Endothelial cell of umbilical vein (primary cell): ENCODE measurements around the gene LAP3. TPM values are rescaled to one million over a fixed set of nuclear protein-coding genes. Genes with fewer than 3 reads are reported as not detected.
A peak's percentile ranks its signal among the peaks of the same experiment; 100 is the strongest.

Experiments used
- BruUV-seq: library from RNA; stranded (reverse); fragments of 400-500 nt; replicated peaks from 2 replicates; lab custom pipeline; 2021; lab: Mats Ljungman, UMichigan
- CTCF ChIA-PET: fragments of 300-600, 350-600 bp; sonication (Branson Sonifier 250); formaldehyde crosslinking; loops from one replicate; lab custom pipeline; 2021; ENCODE audit warnings: antibody characterized with exemption, inconsistent platforms; lab: Charles Lee
- POLR2A ChIA-PET: fragments of 300-600, 350-600 bp; sonication (Branson Sonifier 250); formaldehyde crosslinking; loops from one replicate; lab custom pipeline; 2021; ENCODE audit warnings: antibody characterized with exemption, inconsistent platforms; lab: Charles Lee
- DNase-seq: peaks from one replicate; pipeline ENCODE4 v3.0.0-alpha.2; 2011; ENCODE audit warnings: low read depth, low spot score
- FAIRE-seq: peaks from 2 replicates; lab custom pipeline; 2011; peaks lifted over from hg19 to GRCh38; lab: Jason Lieb, UNC
- H2AFZ ChIP-seq: 2 replicates; pipeline ENCODE4 v1.6.0; 2012; ENCODE audit warnings: low read depth, low read length, control low read depth, inconsistent platforms
- H3K27ac ChIP-seq: 2 replicates; pipeline ENCODE4 v1.5.1; 2011; ENCODE audit warnings: low read depth, mild to moderate bottlenecking, control low read depth, low read length, moderate library complexity; ENCODE audit not compliant: insufficient read depth
- H3K27me3 ChIP-seq, 2 experiments: 2 replicates each; pipeline versions ENCODE4 v1.6.0 to v1.6.1; 2011; ENCODE audit warnings: low read length in 2 of 2, mixed read lengths in 1 of 2; ENCODE audit not compliant: control insufficient read depth in 2 of 2, insufficient read depth in 2 of 2
- H3K36me3 ChIP-seq, 2 experiments: 2 replicates in 1 of 2; 3 replicates in 1 of 2; pipeline ENCODE4 v1.5.1; 2011; ENCODE audit warnings: low read length in 2 of 2, mild to moderate bottlenecking in 1 of 2, moderate library complexity in 1 of 2; ENCODE audit not compliant: control insufficient read depth in 2 of 2, insufficient read depth in 2 of 2; ENCODE audit errors: extremely low read depth in 1 of 2
- H3K4me1 ChIP-seq: 3 replicates; pipeline ENCODE4 v1.5.1; 2011; ENCODE audit warnings: mild to moderate bottlenecking, low read length; ENCODE audit not compliant: control insufficient read depth, insufficient read depth; ENCODE audit errors: extremely low read depth
- H3K4me2 ChIP-seq: 2 replicates; pipeline ENCODE4 v1.6.1; 2011; ENCODE audit warnings: low read length, control low read depth, mixed read lengths; ENCODE audit not compliant: insufficient read depth
- H3K4me3 ChIP-seq, 3 experiments: fragments of 200-600 bp in 1 of 3; sonication (generic), shearing (Covaris generic) in 1 of 3; replicated peaks in 1 of 3; 2 replicates each; pipeline ENCODE4 v1.5.1; 2011 to 2016; ENCODE audit warnings: control low read depth in 3 of 3, low read length in 3 of 3, mild to moderate bottlenecking in 2 of 3, inconsistent platforms in 1 of 3, low read depth in 1 of 3, moderate library complexity in 1 of 3; ENCODE audit not compliant: insufficient read depth in 1 of 3
- H3K79me2 ChIP-seq: 2 replicates; pipeline ENCODE4 v1.6.0; 2012; ENCODE audit warnings: low read length, inconsistent platforms; ENCODE audit not compliant: control insufficient read depth, insufficient read depth
- H3K9ac ChIP-seq: replicated peaks from 2 replicates; pipeline ENCODE3; 2011; ENCODE audit warnings: low read length, control low read depth; ENCODE audit not compliant: insufficient read depth; ENCODE audit errors: extremely low read depth
- H3K9me1 ChIP-seq: replicated peaks from 3 replicates; pipeline ENCODE4 v1.6.0; 2011; ENCODE audit warnings: mild to moderate bottlenecking, low read length; ENCODE audit not compliant: control insufficient read depth, insufficient read depth; ENCODE audit errors: extremely low read depth
- H3K9me3 ChIP-seq: replicated peaks from 2 replicates; pipeline ENCODE4 v1.5.1; 2012; ENCODE audit warnings: low read length, inconsistent platforms; ENCODE audit not compliant: control insufficient read depth, insufficient read depth
- H4K20me1 ChIP-seq: replicated peaks from 2 replicates; pipeline ENCODE3; 2011; ENCODE audit warnings: mild to moderate bottlenecking, low read length; ENCODE audit not compliant: control insufficient read depth, insufficient read depth; ENCODE audit errors: extremely low read depth
- EZH2 ChIP-seq: IDR thresholded peaks from 2 replicates; pipeline ENCODE4 v1.6.1; 2012; ENCODE audit warnings: borderline replicate concordance, low read depth, mild to moderate bottlenecking, moderate library complexity, low read length, inconsistent platforms; ENCODE audit not compliant: severe bottlenecking
- FOS ChIP-seq: IDR thresholded peaks from 2 replicates; pipeline ENCODE4 v1.6.1; 2011; ENCODE audit warnings: mild to moderate bottlenecking, low read length, moderate library complexity, borderline replicate concordance; ENCODE audit not compliant: insufficient read depth
- GATA2 ChIP-seq: IDR thresholded peaks from 2 replicates; pipeline ENCODE4 v1.7.0; 2011; ENCODE audit warnings: low read depth, mild to moderate bottlenecking, moderate library complexity, mixed read lengths, low read length; ENCODE audit not compliant: insufficient read length, insufficient read depth
- JUN ChIP-seq: IDR thresholded peaks from 2 replicates; pipeline ENCODE4 v1.6.1; 2011; ENCODE audit warnings: borderline replicate concordance, low read depth; ENCODE audit not compliant: insufficient read length, insufficient read depth
- MAX ChIP-seq: IDR thresholded peaks from 2 replicates; pipeline ENCODE4 v1.6.1; 2011; ENCODE audit not compliant: insufficient read depth, insufficient read length
- MYC ChIP-seq: IDR thresholded peaks from one replicate; pipeline ENCODE4 v1.6.1; 2011; ENCODE audit warnings: mild to moderate bottlenecking, low read depth, low read length
- POLR2A ChIP-seq: IDR thresholded peaks from 2 replicates; pipeline ENCODE4 v1.6.1; 2012; ENCODE audit warnings: low read depth, mild to moderate bottlenecking, control low read depth, low read length
- POLR2AphosphoS5 ChIP-seq: IDR thresholded peaks from 2 replicates; pipeline ENCODE4 v1.6.1; 2012; ENCODE audit warnings: low read depth, mild to moderate bottlenecking, control low read depth, low read length, moderate library complexity; ENCODE audit not compliant: insufficient read depth
- dilution Hi-C: fragments of 300-500 bp; cut with MboI; formaldehyde crosslinking; loops from one replicate; pipeline ENCODE4 v1.15.0; 2019; ENCODE audit warnings: low sequenced_read_pairs; ENCODE audit not compliant: extremely low pct_ligation_motif_present
- intact Hi-C: fragments of 100-400 bp; cut with micrococcal nuclease; formaldehyde crosslinking; loops from one replicate; pipeline ENCODE4 v1.10.0; 2022
- polyA plus RNA-seq, 4 experiments: library from polyadenylated mRNA; depleted of rRNA in 3 of 4; stranded (reverse) in 3 of 4; unstranded in 1 of 4; fragments of >200 nt; gene quantifications; 2 replicates each; pipeline versions ENCODE4 v1.2.1 to v1.2.3, GENCODE V29; 2011 to 2012; ENCODE audit warnings: missing spikeins in 1 of 4
- total RNA-seq: library from RNA; stranded (reverse); gene quantifications from 2 replicates; pipeline ENCODE4 v1.2.3, GENCODE V29; 2021
- TF ChIP-seq, protein P1 (sequence below), 2 donors: IDR thresholded peaks; 1 replicate in 1 of 2; 2 replicates in 1 of 2; pipeline ENCODE4 v1.5.1; 2011; ENCODE audit warnings: low read length in 2 of 2, mild to moderate bottlenecking in 2 of 2, moderate library complexity in 2 of 2, control low read depth in 1 of 2, inconsistent platforms in 1 of 2, low read depth in 1 of 2; ENCODE audit not compliant: insufficient read depth in 1 of 2; ENCODE audit errors: extremely low read depth in 1 of 2

The LAP3 gene
- total and polyA plus RNA-seq, 2 donors (not counting 3 experiments of a cell fraction or from before 2014, with no cell fraction given) = 82.4 to 94.8 TPM

DNA sequence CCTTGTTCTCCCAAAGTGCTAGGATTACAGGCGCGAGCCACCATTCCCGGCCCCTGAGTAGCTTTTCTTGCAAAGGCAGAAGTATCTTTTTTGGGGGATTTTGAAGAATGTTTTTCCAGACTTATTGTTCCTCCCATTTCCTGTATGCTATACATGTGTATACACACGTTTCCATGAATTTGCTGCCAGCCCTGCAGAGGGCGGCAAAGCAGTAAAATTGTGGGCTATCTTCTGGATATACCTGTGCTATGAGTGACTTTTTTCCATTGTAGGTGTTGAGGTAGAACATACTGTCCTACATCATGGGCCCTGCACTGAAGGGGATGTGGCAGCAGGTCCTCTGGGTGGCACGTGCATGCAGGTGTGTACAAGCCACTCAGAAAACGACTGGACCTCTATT, 20.5 kb downstream of the LAP3 start:
- FAIRE-seq (peak; percentile 46), DNase-seq (peak; percentile 48)
- no peak overlapping the region for H3K27ac ChIP-seq
- no peaks in the 10 kb centered on the region for H3K4me1 ChIP-seq
- H3K4me3 ChIP-seq = no peak overlapping the region
- BruUV-seq = no TSS peak
- H3K9me1 ChIP-seq = no peaks in the 10 kb centered on the region
- H3K9ac ChIP-seq = no peak overlapping the region
- H3K79me2 ChIP-seq = no peaks in the 10 kb centered on the region
- H4K20me1 ChIP-seq = no peaks in the 10 kb centered on the region
- no peak for TF ChIP-seq POLR2A
- TF ChIP-seq, protein P1, sequence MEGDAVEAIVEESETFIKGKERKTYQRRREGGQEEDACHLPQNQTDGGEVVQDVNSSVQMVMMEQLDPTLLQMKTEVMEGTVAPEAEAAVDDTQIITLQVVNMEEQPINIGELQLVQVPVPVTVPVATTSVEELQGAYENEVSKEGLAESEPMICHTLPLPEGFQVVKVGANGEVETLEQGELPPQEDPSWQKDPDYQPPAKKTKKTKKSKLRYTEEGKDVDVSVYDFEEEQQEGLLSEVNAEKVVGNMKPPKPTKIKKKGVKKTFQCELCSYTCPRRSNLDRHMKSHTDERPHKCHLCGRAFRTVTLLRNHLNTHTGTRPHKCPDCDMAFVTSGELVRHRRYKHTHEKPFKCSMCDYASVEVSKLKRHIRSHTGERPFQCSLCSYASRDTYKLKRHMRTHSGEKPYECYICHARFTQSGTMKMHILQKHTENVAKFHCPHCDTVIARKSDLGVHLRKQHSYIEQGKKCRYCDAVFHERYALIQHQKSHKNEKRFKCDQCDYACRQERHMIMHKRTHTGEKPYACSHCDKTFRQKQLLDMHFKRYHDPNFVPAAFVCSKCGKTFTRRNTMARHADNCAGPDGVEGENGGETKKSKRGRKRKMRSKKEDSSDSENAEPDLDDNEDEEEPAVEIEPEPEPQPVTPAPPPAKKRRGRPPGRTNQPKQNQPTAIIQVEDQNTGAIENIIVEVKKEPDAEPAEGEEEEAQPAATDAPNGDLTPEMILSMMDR (IDR thresholded peaks at IDR 0.05; ENCODE audit: extremely low read depth in 1 of 2, insufficient read depth in 1 of 2, low read depth in 1 of 2, low read length in 2 of 2) = peak; percentile 32 to 38
- dilution Hi-C loops (no loop called here), intact Hi-C loops (loop anchor here (1.0 to 2.0 kb wide), 4 partner anchors 17 to 996 kb away; no protein-coding TSS in a partner anchor)
- H3K9me3 ChIP-seq = no peaks in the 10 kb centered on the region
- ChIA-PET POLR2A (interaction anchor here (1.0 kb wide), 1 partner anchor 12 kb away, joined by 3 read pairs; no protein-coding TSS in a partner anchor), CTCF (interaction anchor here (0.7 to 1.3 kb wide), 3 partner anchors 21 to 994 kb away, joined by 3 to 5 read pairs (median 3); no protein-coding TSS in a partner anchor)
- H3K36me3 ChIP-seq = peaks cover 18 to 54% of the 10 kb centered on the region in 2 experiments
- no peak overlapping the region for H2AFZ ChIP-seq
- no peak overlapping the region for H3K4me2 ChIP-seq
- H3K27me3 ChIP-seq = no peaks in the 10 kb centered on the region

- no peak overlapping the region for H3K4me3 ChIP-seq
- H3K4me1 ChIP-seq = no peaks in the 10 kb centered on the region
- no peak overlapping the region for H3K4me2 ChIP-seq
- H3K9me3 ChIP-seq = no peaks in the 10 kb centered on the region
- intact Hi-C loops (no loop called here), dilution Hi-C loops (no loop called here)
- peak; percentile 67 for FAIRE-seq
- H3K27me3 ChIP-seq = no peaks in the 10 kb centered on the region
- no peaks in the 10 kb centered on the region for H3K9me1 ChIP-seq
- H3K9ac ChIP-seq = no peak overlapping the region
- no TSS peak for BruUV-seq
- H3K36me3 ChIP-seq = peaks cover 18 to 51% of the 10 kb centered on the region in 2 experiments
- no peak for DNase-seq
- no peaks in the 10 kb centered on the region for H4K20me1 ChIP-seq
- ChIA-PET CTCF (interaction anchor here (0.5 to 1.3 kb wide), 3 partner anchors 17 to 737 kb away, joined by 3 to 5 read pairs (median 4); no protein-coding TSS in a partner anchor), POLR2A (no interaction called here)
- H3K27ac ChIP-seq = no peak overlapping the region
- no peak for TF ChIP-seq GATA2
- TF ChIP-seq FOS = no peak
- TF ChIP-seq MAX = no peak
- no peak for TF ChIP-seq MYC
- no peak for TF ChIP-seq EZH2
- TF ChIP-seq, protein P1 (IDR thresholded peaks at IDR 0.05; ENCODE audit: extremely low read depth in 1 of 2, insufficient read depth in 1 of 2, low read depth in 1 of 2, low read length in 2 of 2) = no peak
- TF ChIP-seq POLR2AphosphoS5 = no peak
- no peak for TF ChIP-seq JUN
- TF ChIP-seq POLR2A = no peak
- no peaks in the 10 kb centered on the region for H3K79me2 ChIP-seq
- H2AFZ ChIP-seq = no peak overlapping the region
These were observed 22.8 kb downstream of the LAP3 start for GRCh38 chr4:17599826-17600225.
